Lower lobe of right lung (tissue), 2 donors: ENCODE measurements around the gene UBE2G2. TPM values are rescaled to one million over a fixed set of nuclear protein-coding genes. Genes with fewer than 3 reads are reported as not detected.
"Not testable (repeated sequence)": the region's sequence is repeated elsewhere in the genome, so short reads cannot be mapped to it uniquely, and the experiment has no call there.

ENCODE experiments used
- ATAC-seq, 2 donors: fragments of 200-7000 bp; cut with Tn5 transposase; one replicate each; pipeline ENCODE4 v1.9.1; 2020 to 2022; ENCODE audit warnings: mild to moderate bottlenecking in 2 of 2, moderate library complexity in 2 of 2
- DNase-seq: peaks from one replicate; pipeline ENCODE4 v3.0.0-alpha.2; 2020
- H3K27ac ChIP-seq: fragments of 200-600 bp; one replicate; pipeline ENCODE4 v1.8.0; 2022
- H3K27me3 ChIP-seq: fragments of 200-600 bp; one replicate; pipeline ENCODE4 v1.8.0; 2022; ENCODE audit warnings: low read depth
- H3K36me3 ChIP-seq: fragments of 200-600 bp; one replicate; pipeline ENCODE4 v1.8.0; 2022; ENCODE audit warnings: mild to moderate bottlenecking
- H3K4me1 ChIP-seq: fragments of 200-600 bp; one replicate; pipeline ENCODE4 v1.8.0; 2022
- H3K4me3 ChIP-seq: fragments of 200-600 bp; one replicate; pipeline ENCODE4 v1.8.0; 2022; ENCODE audit warnings: mild to moderate bottlenecking
- H3K9me3 ChIP-seq: fragments of 200-600 bp; one replicate; pipeline ENCODE4 v1.8.0; 2022
- CTCF ChIP-seq: fragments of 200-600 bp; IDR thresholded peaks from one replicate; pipeline ENCODE4 v1.8.0; 2022; ENCODE audit warnings: antibody characterized with exemption, mild to moderate bottlenecking
- intact Hi-C: fragments of 100-400 bp; cut with DNase I; formaldehyde crosslinking; loops from one replicate; pipeline ENCODE4 v1.11.0; 2022
- total RNA-seq: library from RNA; stranded (reverse); fragmentation: NEBNext Ultra II Directional; extraction: Animal tissue kit (Norgen Biotek cat#: 25700); gene quantifications from one replicate; pipeline ENCODE4 v1.2.1, GENCODE V29; 2021
- donor health status: DM: no; HTN: yes; CAD: no; lungs with severe emphysema.

UBE2G2 gene
- total RNA-seq, 1 donor from 2014 or later, result 76.9 TPM

- H3K36me3 ChIP-seq, result no peaks in the 10 kb centered on the region
- TF ChIP-seq CTCF, result no peak
- no peak for DNase-seq
Observed at GRCh38 chr21:44834951-44835646, 33.5 kb upstream of the UBE2G2 start.

DNA sequence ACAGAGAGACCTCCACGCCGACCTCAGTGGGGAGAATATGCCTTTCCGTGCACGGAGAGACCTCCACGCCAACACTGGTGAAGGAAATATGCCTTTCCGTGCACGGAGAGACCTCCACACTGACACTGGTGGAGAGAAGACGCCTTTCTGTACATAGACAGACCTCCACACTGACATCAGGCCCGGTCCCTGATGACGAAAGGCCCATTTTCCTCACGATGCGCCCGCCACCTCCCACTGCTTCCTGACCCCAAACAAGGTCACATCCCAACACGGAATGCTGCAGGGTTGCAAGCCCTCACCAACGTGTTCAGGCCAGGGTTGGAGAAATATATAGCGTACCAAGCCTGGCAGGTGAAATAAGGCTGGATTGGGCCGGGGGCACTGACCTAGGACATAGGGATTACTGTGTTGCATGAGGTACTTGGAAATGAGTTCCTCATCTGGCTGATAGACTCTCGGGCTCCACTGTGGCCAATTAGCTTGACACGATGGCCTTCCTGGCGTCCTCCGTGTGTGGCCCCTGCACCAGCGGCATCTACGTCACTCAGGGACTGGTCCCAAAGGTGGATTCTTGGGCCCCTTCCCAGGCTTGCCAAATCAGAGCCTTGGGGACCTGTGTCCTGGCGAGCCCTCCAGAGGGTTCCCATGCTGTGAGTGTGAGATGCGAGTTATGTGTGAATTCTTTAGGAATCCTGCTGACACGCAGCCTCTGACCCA is 32.8 kb upstream of the UBE2G2 start:
- Histone ChIP-seq H3K4me1 (no peaks in the 10 kb centered on the region), H3K27me3 (peaks cover 3% of the 10 kb centered on the region), H3K36me3 (no peaks in the 10 kb centered on the region), H3K4me3 (no peak overlapping the region), H3K9me3 (peaks cover under 1% of the 10 kb centered on the region), H3K27ac (no peak overlapping the region)
- no peak for TF ChIP-seq CTCF
- intact Hi-C loops, result no loop called here
- ATAC-seq (no peak), DNase-seq (no peak)

More at GRCh38 chr21:44834951-44835646, 33.5 kb upstream of the UBE2G2 start:
- Histone ChIP-seq H3K4me1 (no peaks in the 10 kb centered on the region), H3K9me3 (no peaks in the 10 kb centered on the region), H3K27me3 (peaks cover 3% of the 10 kb centered on the region), H3K4me3 (no peak overlapping the region), H3K27ac (no peak overlapping the region)
- intact Hi-C loops, result no loop called here
- ATAC-seq, result no peak

- Histone ChIP-seq H3K27ac (no peak overlapping the region), H3K4me1 (no peaks in the 10 kb centered on the region), H3K36me3 (no peaks in the 10 kb centered on the region), H3K4me3 (no peak overlapping the region), H3K9me3 (peaks cover 7% of the 10 kb centered on the region), H3K27me3 (peaks cover 3% of the 10 kb centered on the region)
- no peak for TF ChIP-seq CTCF
- intact Hi-C loops, result no loop called here
- ATAC-seq, result no peak
- no peak for DNase-seq
Observed at GRCh38 chr21:44833663-44834062, 32.0 kb upstream of the UBE2G2 start.

DNA sequence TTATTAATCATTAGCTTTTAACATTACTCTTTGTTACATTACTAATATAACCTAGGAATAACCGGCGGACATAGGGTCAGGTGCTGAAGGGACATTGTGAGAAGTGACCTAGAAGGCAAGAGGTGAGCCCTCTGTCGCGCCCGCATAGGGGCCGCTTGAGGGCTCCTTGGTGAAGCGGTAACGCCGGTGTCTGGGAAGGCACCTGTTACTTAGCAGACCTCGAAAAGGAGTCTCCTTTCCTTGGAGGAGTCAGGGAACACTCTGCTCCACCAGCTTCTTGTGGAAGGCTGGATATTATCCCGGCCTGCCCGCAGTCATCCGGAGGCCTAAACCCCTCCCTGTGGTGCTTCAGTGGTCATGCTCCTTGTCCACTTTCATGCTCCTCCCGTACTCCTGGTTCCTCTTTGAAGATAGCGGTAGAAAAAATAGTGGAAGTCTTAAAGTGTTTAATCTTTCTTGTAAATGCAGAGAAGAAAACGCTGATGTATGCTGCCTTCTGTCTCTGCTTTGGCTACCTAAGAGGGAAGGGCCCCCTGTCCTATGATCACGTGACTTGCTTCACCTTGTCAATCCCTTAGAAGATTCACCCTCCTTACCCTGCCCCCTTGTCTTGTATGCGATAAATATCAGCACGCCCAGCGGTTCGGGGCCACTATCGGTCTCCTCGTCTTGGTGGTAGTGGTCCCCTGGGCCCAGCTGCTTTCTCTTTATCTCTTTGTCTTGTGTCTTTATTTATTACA is 31.1 kb upstream of the UBE2G2 start:
- H3K27ac ChIP-seq, H3K36me3 ChIP-seq, H3K4me1 ChIP-seq, H3K4me3 ChIP-seq, intact Hi-C loops, ATAC-seq, H3K27me3 ChIP-seq, DNase-seq: not testable (repeated sequence)
- H3K9me3 ChIP-seq, result peaks cover 17% of the 10 kb centered on the region

DNA sequence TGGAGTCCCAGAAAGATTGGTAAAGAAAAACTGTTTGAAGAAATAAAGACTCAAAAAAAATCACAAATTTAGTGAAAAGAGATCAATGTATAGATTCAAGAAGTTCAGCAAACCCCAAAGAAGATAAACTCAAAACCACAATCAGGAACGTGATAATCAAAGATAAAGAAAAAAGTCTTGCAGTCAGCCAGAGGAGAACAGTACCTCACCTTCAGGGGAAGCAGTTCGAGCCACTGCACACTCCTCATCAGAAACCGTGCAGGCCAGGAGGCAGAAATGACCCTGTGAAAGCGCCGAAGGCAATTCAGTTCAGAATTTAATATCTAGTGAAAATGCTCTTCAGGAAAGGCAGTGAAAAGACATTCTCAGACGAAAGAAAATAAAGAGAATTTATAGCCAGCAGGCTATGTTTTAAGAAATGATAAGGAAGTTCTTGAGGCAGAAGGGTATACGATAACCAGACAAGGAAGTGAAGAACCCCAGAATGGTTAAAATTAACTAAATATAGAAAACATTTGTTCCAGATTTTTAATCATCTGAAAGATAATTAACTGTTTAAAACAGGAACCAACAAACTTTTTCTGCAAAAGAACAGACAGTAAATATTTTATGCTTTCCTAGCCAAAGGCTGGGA is 29.7 kb upstream of the UBE2G2 start:
- no peaks in the 10 kb centered on the region for H3K36me3 ChIP-seq
- no peaks in the 10 kb centered on the region for H3K27me3 ChIP-seq
- intact Hi-C loops, result no loop called here
- no peaks in the 10 kb centered on the region for H3K4me1 ChIP-seq
- H3K27ac ChIP-seq, result no peak overlapping the region
- DNase-seq (no peak), ATAC-seq (no peak)
- H3K9me3 ChIP-seq, result peaks cover 18% of the 10 kb centered on the region
- no peak overlapping the region for H3K4me3 ChIP-seq
- no peak for TF ChIP-seq CTCF
